ENCODE measurements around the gene CCDC171.

The CCDC171 gene

GRCh38 chr9:15725953-15726352 is 173.1 kb downstream of the CCDC171 start:
- H3K27ac ChIP-seq (ENCODE audit: low read length): no peak overlapping the region
- no peak for TF ChIP-seq EZH2phosphoT487 (IDR thresholded peaks at IDR 0.05; ENCODE audit: low read depth)
- TF ChIP-seq CTCF (IDR thresholded peaks at IDR 0.05; ENCODE audit: low read depth, low read length): no peak
- H3K9ac ChIP-seq (ENCODE audit: low read length): no peak overlapping the region
- H3K4me3 ChIP-seq (ENCODE audit: low read length): no peak overlapping the region
- no peak overlapping the region for H2AFZ ChIP-seq (ENCODE audit: low read depth, low read length)
- no peaks in the 10 kb centered on the region for H3K79me2 ChIP-seq (ENCODE audit: low read length)
- H3K4me1 ChIP-seq (ENCODE audit: low read length): no peaks in the 10 kb centered on the region
- no peak overlapping the region for H3K4me2 ChIP-seq (ENCODE audit: low read length)
- H3K36me3 ChIP-seq (replicated peaks; ENCODE audit: low read depth, low read length): no peaks in the 10 kb centered on the region
- no peaks in the 10 kb centered on the region for H4K20me1 ChIP-seq (ENCODE audit: insufficient read depth, low read length)
- no peaks in the 10 kb centered on the region for H3K27me3 ChIP-seq (ENCODE audit: low read depth, low read length)
- H3K9me3 ChIP-seq (ENCODE audit: insufficient read depth, low read length): no peaks in the 10 kb centered on the region

GRCh38 chr9:15729507-15729906 is 176.7 kb downstream of the CCDC171 start:
- Histone ChIP-seq H3K4me2 (ENCODE audit: low read length) (no peak overlapping the region), H3K27me3 (ENCODE audit: low read depth, low read length) (no peaks in the 10 kb centered on the region), H3K9ac (ENCODE audit: low read length) (no peak overlapping the region), H3K36me3 (replicated peaks; ENCODE audit: low read depth, low read length) (no peaks in the 10 kb centered on the region), H3K4me1 (ENCODE audit: low read length) (no peaks in the 10 kb centered on the region), H4K20me1 (ENCODE audit: insufficient read depth, low read length) (no peaks in the 10 kb centered on the region), H3K4me3 (ENCODE audit: low read length) (no peak overlapping the region), H3K79me2 (ENCODE audit: low read length) (no peaks in the 10 kb centered on the region), H2AFZ (ENCODE audit: low read depth, low read length) (no peak overlapping the region), H3K27ac (ENCODE audit: low read length) (no peak overlapping the region), H3K9me3 (ENCODE audit: insufficient read depth, low read length) (no peaks in the 10 kb centered on the region)
- TF ChIP-seq EZH2phosphoT487 (IDR thresholded peaks at IDR 0.05; ENCODE audit: low read depth): no peak
- no peak for TF ChIP-seq CTCF (IDR thresholded peaks at IDR 0.05; ENCODE audit: low read depth, low read length)

GRCh38 chr9:15735083-15735857 is 182.4 kb downstream of the CCDC171 start:
- H3K27me3 ChIP-seq (ENCODE audit: low read depth, low read length): no peaks in the 10 kb centered on the region
- H3K4me3 ChIP-seq (ENCODE audit: low read length): no peak overlapping the region
- H3K36me3 ChIP-seq (replicated peaks; ENCODE audit: low read depth, low read length): no peaks in the 10 kb centered on the region
- H3K27ac ChIP-seq (ENCODE audit: low read length): no peak overlapping the region
- no peaks in the 10 kb centered on the region for H3K9me3 ChIP-seq (ENCODE audit: insufficient read depth, low read length)
- TF ChIP-seq CTCF (IDR thresholded peaks at IDR 0.05; ENCODE audit: low read depth, low read length) (no peak), EZH2phosphoT487 (IDR thresholded peaks at IDR 0.05; ENCODE audit: low read depth) (no peak)
- no peak overlapping the region for H3K4me2 ChIP-seq (ENCODE audit: low read length)
- no peaks in the 10 kb centered on the region for H4K20me1 ChIP-seq (ENCODE audit: insufficient read depth, low read length)
- no peaks in the 10 kb centered on the region for H3K4me1 ChIP-seq (ENCODE audit: low read length)
- H2AFZ ChIP-seq (ENCODE audit: low read depth, low read length): no peak overlapping the region
- no peak overlapping the region for H3K9ac ChIP-seq (ENCODE audit: low read length)
- no peaks in the 10 kb centered on the region for H3K79me2 ChIP-seq (ENCODE audit: low read length)

- H3K36me3 ChIP-seq (replicated peaks; ENCODE audit: low read depth, low read length): no peaks in the 10 kb centered on the region
- TF ChIP-seq CTCF (IDR thresholded peaks at IDR 0.05; ENCODE audit: low read depth, low read length) (no peak), EZH2phosphoT487 (IDR thresholded peaks at IDR 0.05; ENCODE audit: low read depth) (no peak)
- H3K27ac ChIP-seq (ENCODE audit: low read length): no peak overlapping the region
Observed at GRCh38 chr9:15736569-15736968, 183.7 kb downstream of the CCDC171 start.

More at GRCh38 chr9:15736569-15736968, 183.7 kb downstream of the CCDC171 start:
- Histone ChIP-seq H3K4me3 (ENCODE audit: low read length) (no peak overlapping the region), H3K9me3 (ENCODE audit: insufficient read depth, low read length) (no peaks in the 10 kb centered on the region), H3K27me3 (ENCODE audit: low read depth, low read length) (no peaks in the 10 kb centered on the region), H3K4me2 (ENCODE audit: low read length) (no peak overlapping the region), H3K4me1 (ENCODE audit: low read length) (no peaks in the 10 kb centered on the region), H3K79me2 (ENCODE audit: low read length) (no peaks in the 10 kb centered on the region), H4K20me1 (ENCODE audit: insufficient read depth, low read length) (no peaks in the 10 kb centered on the region), H3K9ac (ENCODE audit: low read length) (no peak overlapping the region), H2AFZ (ENCODE audit: low read depth, low read length) (no peak overlapping the region)
